Pancreas (tissue), 10 donors: ENCODE results near the gene PLXDC2. TPM values are rescaled to one million over a fixed set of nuclear protein-coding genes. Genes with fewer than 3 reads are reported as not detected.

Experiments used
- ATAC-seq, 4 donors: fragments of 200-7000 bp; cut with Tn5 transposase; one replicate each; pipeline versions ENCODE4 v1.8.0 to v1.9.1; 2020; ENCODE audit warnings: mild to moderate bottlenecking in 4 of 4, moderate library complexity in 4 of 4
- DNase-seq, 6 donors: peaks; one replicate each; pipeline ENCODE4 v3.0.0-alpha.2; 2020
- FAIRE-seq: peaks from 2 replicates; lab custom pipeline; 2012; peaks lifted over from hg19 to GRCh38; lab: Jason Lieb, UNC
- H3K27ac ChIP-seq, 4 donors: fragments of 200-600 bp; sonication (generic); 1 replicate in 3 of 4; 2 replicates in 1 of 4; pipeline versions ENCODE4 v1.5.0 to v1.8.0; 2020
- H3K27me3 ChIP-seq, 4 donors: fragments of 200-600 bp; one replicate each; pipeline ENCODE4 v1.8.0; 2021
- H3K36me3 ChIP-seq, 3 donors: fragments of 200-600 bp; sonication (generic) in 1 of 3; one replicate each; pipeline versions ENCODE4 v1.5.0 to v1.8.0; 2020 to 2021
- H3K4me1 ChIP-seq, 3 donors: fragments of 200-600 bp; one replicate each; pipeline ENCODE4 v1.8.0; 2021
- H3K4me3 ChIP-seq, 4 donors: fragments of 200-600 bp; sonication (generic) in 2 of 4; one replicate each; pipeline versions ENCODE4 v1.5.0 to v1.8.0; 2020 to 2021
- H3K9me3 ChIP-seq, 4 donors: fragments of 200-600 bp; one replicate each; pipeline ENCODE4 v1.8.0; 2021
- WGBS, 2 donors: extraction: QIAGEN DNeasy Blood & Tissue Kit; methylation state at CpG; one replicate each; pipeline ENCODE4 v1.1.7; 2013; 5-methylcytosine and 5-hydroxymethylcytosine counted together
- intact Hi-C, 3 donors: fragments of 100-400 bp; cut with DNase I; formaldehyde crosslinking; loops; one replicate each; pipeline versions ENCODE4 v1.11.1 to v1.14.2; 2022
- polyA plus RNA-seq, 2 donors: library from polyadenylated mRNA; stranded (reverse); fragments of 200-250 nt; gene quantifications; one replicate each; pipeline ENCODE4 v1.2.3, GENCODE V29; 2013
- total RNA-seq, 6 donors: library from RNA; stranded (reverse); fragmentation: NEBNext Ultra II Directional in 4 of 6; extraction: Animal tissue kit (Norgen Biotek cat#: 25700) in 4 of 6; gene quantifications; one replicate each; pipeline versions ENCODE4 v1.2.1 to v1.2.4, GENCODE V29; 2021 to 2023
- TF ChIP-seq, protein P1 (sequence below), 4 donors: fragments of 200-600 bp; sonication (generic) in 3 of 4; IDR thresholded peaks; one replicate each; pipeline versions ENCODE4 v1.5.0 to v1.8.0; 2021; ENCODE audit warnings: antibody characterized with exemption in 4 of 4
- donor health status: healthy with polysubstance abuse.
- donor health status: DM: no; HTN: no; CAD: no; lungs with moderate emphysema.
- donor health status: DM: no; HTN: no; CAD: no.
- donor health status: control.
- donor health status: control.
- donor health status: Bipolar disorder and iron deficiency.
- donor health status: DM: yes; HTN: yes; CAD: no.
- donor health status: DM: no; HTN: no; CAD: no.
- donor health status: DM: no; HTN: no; CAD: no.
- donor health status: DM: yes; HTN: yes; CAD: no.

PLXDC2 gene
- total and polyA plus RNA-seq, 8 donors, result 1.5 to 48.5 (median 4.3) TPM

DNA sequence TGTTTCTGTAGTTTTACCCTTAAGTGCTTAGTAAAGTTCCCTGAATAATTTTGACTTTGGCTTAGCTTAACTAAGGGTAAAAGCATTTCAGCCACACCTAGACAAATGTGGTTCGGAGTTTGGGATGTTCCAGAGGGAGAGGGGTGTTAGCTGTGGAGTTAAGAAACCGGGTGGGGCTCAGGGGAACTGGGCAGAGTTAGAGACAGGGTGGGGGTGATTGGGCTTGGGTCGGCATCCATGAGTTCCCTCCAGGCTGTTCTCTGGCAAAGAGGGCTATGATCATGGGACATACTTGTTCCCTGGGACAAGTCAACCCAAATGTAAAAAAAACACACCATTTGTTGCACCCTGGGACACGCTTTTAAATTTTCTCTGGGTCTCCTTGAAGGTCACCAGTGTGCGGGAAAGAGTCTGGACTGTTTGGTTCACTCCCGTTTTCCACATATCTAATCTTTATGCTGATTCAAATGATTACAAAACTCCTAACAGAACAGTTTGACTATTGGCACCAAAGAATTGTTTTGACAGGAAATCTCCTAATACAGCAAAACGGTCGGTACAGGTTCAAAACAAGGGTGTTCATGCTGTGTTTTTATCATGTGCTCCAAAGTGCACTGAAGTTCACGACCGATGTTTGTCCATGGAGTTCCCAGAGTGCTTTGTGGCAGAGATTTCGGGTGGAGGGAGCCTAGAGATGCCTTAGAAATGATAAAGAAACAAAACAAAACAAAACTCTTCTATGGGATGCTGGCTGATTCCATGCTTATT, 56.5 kb downstream of the PLXDC2 start:
- TF ChIP-seq, protein P1, sequence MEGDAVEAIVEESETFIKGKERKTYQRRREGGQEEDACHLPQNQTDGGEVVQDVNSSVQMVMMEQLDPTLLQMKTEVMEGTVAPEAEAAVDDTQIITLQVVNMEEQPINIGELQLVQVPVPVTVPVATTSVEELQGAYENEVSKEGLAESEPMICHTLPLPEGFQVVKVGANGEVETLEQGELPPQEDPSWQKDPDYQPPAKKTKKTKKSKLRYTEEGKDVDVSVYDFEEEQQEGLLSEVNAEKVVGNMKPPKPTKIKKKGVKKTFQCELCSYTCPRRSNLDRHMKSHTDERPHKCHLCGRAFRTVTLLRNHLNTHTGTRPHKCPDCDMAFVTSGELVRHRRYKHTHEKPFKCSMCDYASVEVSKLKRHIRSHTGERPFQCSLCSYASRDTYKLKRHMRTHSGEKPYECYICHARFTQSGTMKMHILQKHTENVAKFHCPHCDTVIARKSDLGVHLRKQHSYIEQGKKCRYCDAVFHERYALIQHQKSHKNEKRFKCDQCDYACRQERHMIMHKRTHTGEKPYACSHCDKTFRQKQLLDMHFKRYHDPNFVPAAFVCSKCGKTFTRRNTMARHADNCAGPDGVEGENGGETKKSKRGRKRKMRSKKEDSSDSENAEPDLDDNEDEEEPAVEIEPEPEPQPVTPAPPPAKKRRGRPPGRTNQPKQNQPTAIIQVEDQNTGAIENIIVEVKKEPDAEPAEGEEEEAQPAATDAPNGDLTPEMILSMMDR (IDR thresholded peaks at IDR 0.05), result no peak
- Histone ChIP-seq H3K9me3 (no peaks in the 10 kb centered on the region), H3K36me3 (no peaks in the 10 kb centered on the region), H3K27me3 (no peaks in the 10 kb centered on the region), H3K4me3 (no peak overlapping the region), H3K4me1 (no peaks in the 10 kb centered on the region), H3K27ac (no peak overlapping the region)
- no peak for FAIRE-seq
- peak in 1 of 4 donors; percentile 12 for ATAC-seq
- 56 to 60% methylated on average over 11 of the region's 11 CpGs for WGBS, 2 donors
- no peak for DNase-seq
- intact Hi-C loops, result no loop called here

DNA sequence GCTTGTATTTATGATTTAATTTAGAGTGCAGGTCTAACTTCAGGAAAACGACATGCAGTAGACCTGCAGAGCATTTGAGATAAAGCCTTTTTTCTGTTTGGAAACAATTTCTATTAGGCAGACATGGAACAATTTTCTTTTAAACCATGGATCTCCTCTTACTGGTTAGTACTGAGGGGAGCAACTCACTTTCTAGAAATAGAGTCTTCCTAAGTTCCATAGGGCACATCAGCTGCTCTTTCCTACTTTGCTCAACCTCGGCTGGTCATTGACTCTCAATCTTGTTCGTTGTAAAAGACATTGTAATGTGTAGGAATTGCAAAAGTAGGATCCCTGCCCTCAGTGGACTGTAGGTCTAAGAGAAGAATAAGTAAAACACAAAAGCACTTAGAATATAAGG, 58.0 kb downstream of the PLXDC2 start:
- DNase-seq (no peak), ATAC-seq (no peak), FAIRE-seq (no peak)
- WGBS, 2 donors, result 50 to 72% methylated on average over 3 of the region's 3 CpGs
- intact Hi-C loops, result no loop called here
- no peaks in the 10 kb centered on the region for H3K9me3 ChIP-seq
- TF ChIP-seq, protein P1 (IDR thresholded peaks at IDR 0.05), result no peak
- H3K27ac ChIP-seq, result no peak overlapping the region
- no peaks in the 10 kb centered on the region for H3K27me3 ChIP-seq
- no peak overlapping the region for H3K4me3 ChIP-seq
- no peaks in the 10 kb centered on the region for H3K4me1 ChIP-seq
- H3K36me3 ChIP-seq, result no peaks in the 10 kb centered on the region

DNA sequence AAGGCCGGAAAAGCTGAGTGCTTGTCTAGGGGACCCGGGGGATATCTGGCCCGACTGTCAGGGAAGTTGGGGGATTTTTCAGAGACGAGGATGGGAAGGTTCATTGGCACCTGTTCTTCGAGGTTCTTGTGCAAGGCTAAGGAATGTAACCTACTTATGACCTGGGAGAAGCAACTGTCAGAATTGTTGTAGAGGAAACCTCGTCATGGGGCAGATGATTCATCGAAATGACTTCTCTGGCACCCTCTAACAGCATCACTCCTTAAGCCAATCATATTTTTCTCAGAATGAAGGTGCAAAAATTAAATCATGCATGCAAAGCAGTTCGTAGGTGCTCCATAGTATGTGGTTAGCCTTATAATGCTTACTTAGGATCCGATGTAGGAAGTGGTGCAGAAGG, 58.6 kb downstream of the PLXDC2 start:
- peaks cover 0 to 3% (median 0%) of the 10 kb centered on the region in 4 donors for H3K27me3 ChIP-seq
- H3K4me3 ChIP-seq, result no peak overlapping the region
- TF ChIP-seq, protein P1 (IDR thresholded peaks at IDR 0.05), result no peak
- no peaks in the 10 kb centered on the region for H3K4me1 ChIP-seq
- no peaks in the 10 kb centered on the region for H3K36me3 ChIP-seq
- no peak for DNase-seq
- no peak for FAIRE-seq
- no peak for ATAC-seq
- intact Hi-C loops, result no loop called here
- H3K9me3 ChIP-seq, result no peaks in the 10 kb centered on the region
- WGBS, 2 donors, result 51 to 74% methylated on average over 9 of the region's 9 CpGs
- no peak overlapping the region for H3K27ac ChIP-seq

DNA sequence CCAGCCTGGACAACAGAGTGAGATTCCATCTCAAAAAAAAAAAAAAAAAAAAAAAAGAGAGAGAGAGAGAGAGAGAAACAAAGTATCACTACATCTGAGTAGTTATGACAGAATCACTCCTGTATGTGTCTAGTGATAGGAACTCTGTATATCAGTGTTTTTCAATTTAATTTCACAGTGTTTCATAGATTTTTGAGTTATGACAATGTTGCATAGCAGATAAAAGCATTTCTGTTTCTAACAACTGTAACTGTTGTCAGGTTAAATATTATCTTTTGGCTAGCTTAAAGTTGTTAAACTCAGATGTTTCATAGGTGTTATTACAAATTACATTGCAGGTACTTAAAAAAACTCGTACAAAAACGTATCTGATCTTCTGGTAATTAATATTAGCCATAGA, 60.3 kb downstream of the PLXDC2 start:
- 12 to 15% methylated on average over 2 of the region's 2 CpGs for WGBS, 2 donors
- no peak overlapping the region for H3K27ac ChIP-seq
- TF ChIP-seq, protein P1 (IDR thresholded peaks at IDR 0.05), result no peak
- H3K36me3 ChIP-seq, result no peaks in the 10 kb centered on the region
- no peaks in the 10 kb centered on the region for H3K4me1 ChIP-seq
- intact Hi-C loops, result no loop called here
- H3K4me3 ChIP-seq, result no peak overlapping the region
- peaks cover 0 to 3% (median 0%) of the 10 kb centered on the region in 4 donors for H3K27me3 ChIP-seq
- no peaks in the 10 kb centered on the region for H3K9me3 ChIP-seq
- no peak for FAIRE-seq
- ATAC-seq, result no peak
- no peak for DNase-seq
